KMS-11 (cell line): Measurements from ENCODE around the gene GPRIN3.

ENCODE experiments used
- H2AFZ ChIP-seq: fragments of 200-600 bp; sonication (generic); 2 replicates; pipeline ENCODE4 v1.6.1; 2016; ENCODE audit warnings: antibody characterized with exemption, mixed run types, low read depth
- H3K27ac ChIP-seq: fragments of 200-600 bp; sonication (generic); 2 replicates; pipeline ENCODE4 v1.6.1; 2016; ENCODE audit warnings: mild to moderate bottlenecking, mixed run types
- H3K27me3 ChIP-seq: fragments of 200-600 bp; sonication (generic); 2 replicates; pipeline ENCODE4 v1.6.1; 2017; ENCODE audit warnings: mild to moderate bottlenecking, low read depth, mixed run types, moderate library complexity; ENCODE audit not compliant: insufficient read depth
- H3K36me3 ChIP-seq: fragments of 200-600 bp; sonication (generic); 2 replicates; pipeline ENCODE4 v1.6.1; 2017; ENCODE audit warnings: mild to moderate bottlenecking, mixed run types; ENCODE audit not compliant: insufficient read depth
- H3K4me1 ChIP-seq: fragments of 200-600 bp; sonication (generic); 2 replicates; pipeline ENCODE4 v1.6.1; 2016; ENCODE audit warnings: mild to moderate bottlenecking, low read depth, mixed run types; ENCODE audit not compliant: poor library complexity, severe bottlenecking
- H3K4me2 ChIP-seq: fragments of 200-600 bp; sonication (generic); 2 replicates; pipeline ENCODE4 v1.7.0; 2016; ENCODE audit warnings: mild to moderate bottlenecking, mixed run types
- H3K4me3 ChIP-seq: fragments of 200-600 bp; sonication (generic); IDR thresholded peaks from 2 replicates; pipeline ENCODE4 v1.6.1; 2017; ENCODE audit warnings: low read depth, low read length, mixed read lengths; ENCODE audit not compliant: insufficient read depth
- H3K79me2 ChIP-seq: fragments of 200-600 bp; sonication (generic); 2 replicates; pipeline ENCODE4 v1.6.1; 2016; ENCODE audit warnings: low read depth, mixed run types; ENCODE audit not compliant: insufficient read depth
- H3K9ac ChIP-seq: fragments of 200-600 bp; sonication (generic); 2 replicates; pipeline ENCODE4 v1.6.1; 2016; ENCODE audit warnings: mild to moderate bottlenecking, mixed run types
- H4K20me1 ChIP-seq: fragments of 200-600 bp; sonication (generic); 2 replicates; pipeline ENCODE4 v1.6.1; 2016; ENCODE audit warnings: mild to moderate bottlenecking, mixed run types; ENCODE audit not compliant: insufficient read depth
- CTCF ChIP-seq: fragments of 200-600 bp; sonication (generic); conservative IDR thresholded peaks from 2 replicates; pipeline ENCODE4 v1.6.1; 2017; ENCODE audit warnings: low read depth, mild to moderate bottlenecking, antibody characterized with exemption, low read length, moderate library complexity, mixed read lengths

The GPRIN3 gene

GRCh38 chr4:89253935-89254334 is 53.7 kb downstream of the GPRIN3 start:
- no peak overlapping the region for H3K4me2 ChIP-seq
- no peak overlapping the region for H2AFZ ChIP-seq
- H3K27me3 ChIP-seq: no peaks in the 10 kb centered on the region
- peaks cover 64% of the 10 kb centered on the region for H3K4me1 ChIP-seq
- no peak overlapping the region for H3K27ac ChIP-seq
- H3K79me2 ChIP-seq: peaks cover 60% of the 10 kb centered on the region
- no peak for TF ChIP-seq CTCF
- no peaks in the 10 kb centered on the region for H4K20me1 ChIP-seq
- H3K36me3 ChIP-seq: no peaks in the 10 kb centered on the region
- H3K4me3 ChIP-seq: no peak overlapping the region
- H3K9ac ChIP-seq: no peak overlapping the region

GRCh38 chr4:89253311-89253710 is 54.3 kb downstream of the GPRIN3 start:
- Histone ChIP-seq H3K4me2 (no peak overlapping the region), H3K4me3 (no peak overlapping the region), H3K36me3 (no peaks in the 10 kb centered on the region; the same call in 1 of the 2 replicates), H3K79me2 (peaks cover 56% of the 10 kb centered on the region), H4K20me1 (no peaks in the 10 kb centered on the region), H3K4me1 (peaks cover 58% of the 10 kb centered on the region), H3K27ac (no peak overlapping the region), H2AFZ (no peak overlapping the region), H3K27me3 (no peaks in the 10 kb centered on the region), H3K9ac (no peak overlapping the region)
- no peak for TF ChIP-seq CTCF

GRCh38 chr4:89251396-89251795 is 56.2 kb downstream of the GPRIN3 start:
- Histone ChIP-seq H3K4me3 (no peak overlapping the region), H4K20me1 (no peaks in the 10 kb centered on the region), H3K27ac (no peak overlapping the region), H3K27me3 (no peaks in the 10 kb centered on the region), H3K4me1 (peaks cover 51% of the 10 kb centered on the region), H3K9ac (no peak overlapping the region), H2AFZ (no peak overlapping the region), H3K36me3 (no peaks in the 10 kb centered on the region; the same call in 1 of the 2 replicates), H3K4me2 (no peak overlapping the region), H3K79me2 (peaks cover 39% of the 10 kb centered on the region)
- no peak for TF ChIP-seq CTCF

GRCh38 chr4:89249716-89250361 is 57.8 kb downstream of the GPRIN3 start:
- Histone ChIP-seq H4K20me1 (no peaks in the 10 kb centered on the region), H3K79me2 (peaks cover 38% of the 10 kb centered on the region), H3K9ac (no peak overlapping the region), H3K36me3 (no peaks in the 10 kb centered on the region; the same call in 1 of the 2 replicates), H3K27ac (no peak overlapping the region), H3K4me3 (no peak overlapping the region), H3K27me3 (no peaks in the 10 kb centered on the region), H3K4me2 (no peak overlapping the region), H2AFZ (no peak overlapping the region), H3K4me1 (peaks cover 38% of the 10 kb centered on the region)
- no peak for TF ChIP-seq CTCF
